ENCODE measurements around the gene SPTB. TPM values are rescaled to one million over a fixed set of nuclear protein-coding genes. Genes with fewer than 3 reads are reported as not detected.
A peak's percentile ranks its signal among the peaks of the same experiment; 100 is the strongest.

SPTB gene
- polyA plus RNA-seq, 1 donor from 2014 or later: 0.06 TPM

GRCh38 chr14:64759555-64759938 lies 120.2 kb downstream of the SPTB start:
- Mint-ChIP-seq H3K27ac (no peak overlapping the region), H3K4me3 (no peak overlapping the region), H3K27me3 (peaks cover 44% of the 10 kb centered on the region), H3K9me3 (no peaks in the 10 kb centered on the region), H3K36me3 (no peaks in the 10 kb centered on the region), H3K4me1 (peaks cover 1 to 11% (median 6%) of the 10 kb centered on the region in 3 donors)

GRCh38 chr14:64758691-64759554 lies 120.8 kb downstream of the SPTB start:
- Mint-ChIP-seq H3K27me3 (peaks cover 42% of the 10 kb centered on the region), H3K4me1 (peaks cover 1 to 7% (median 6%) of the 10 kb centered on the region in 3 donors), H3K36me3 (no peaks in the 10 kb centered on the region), H3K4me3 (no peak overlapping the region), H3K27ac (no peak overlapping the region), H3K9me3 (no peaks in the 10 kb centered on the region)

GRCh38 chr14:64758025-64758521 lies 121.6 kb downstream of the SPTB start:
- peak overlapping the region in 1 of 4 donors; percentile 49 for H3K4me3 Mint-ChIP-seq
- H3K36me3 Mint-ChIP-seq: no peaks in the 10 kb centered on the region
- H3K27ac Mint-ChIP-seq: peak overlapping the region in 1 of 3 donors; percentile 44
- H3K27me3 Mint-ChIP-seq: peaks cover 39% of the 10 kb centered on the region
- peaks cover 0 to 1% (median 0%) of the 10 kb centered on the region in 3 donors for H3K4me1 Mint-ChIP-seq
- no peaks in the 10 kb centered on the region for H3K9me3 Mint-ChIP-seq

GRCh38 chr14:64757601-64758000 lies 122.1 kb downstream of the SPTB start:
- Mint-ChIP-seq H3K9me3 (no peaks in the 10 kb centered on the region), H3K36me3 (no peaks in the 10 kb centered on the region), H3K4me1 (peaks cover 0 to 1% (median 0%) of the 10 kb centered on the region in 3 donors), H3K27me3 (peaks cover 37% of the 10 kb centered on the region), H3K4me3 (no peak overlapping the region), H3K27ac (peak overlapping the region in 1 of 3 donors; percentile 44)

- Mint-ChIP-seq H3K4me3 (no peak overlapping the region), H3K27ac (no peak overlapping the region), H3K27me3 (peaks cover 30% of the 10 kb centered on the region), H3K9me3 (no peaks in the 10 kb centered on the region), H3K4me1 (peaks cover 0 to under 1% (median 0%) of the 10 kb centered on the region in 3 donors), H3K36me3 (no peaks in the 10 kb centered on the region)
Measured at GRCh38 chr14:64756712-64757111, 123.0 kb downstream of the SPTB start.

GRCh38 chr14:64755781-64756221 lies 123.9 kb downstream of the SPTB start:
- H3K4me3 Mint-ChIP-seq: peak overlapping the region in 1 of 4 donors; percentile 34
- no peaks in the 10 kb centered on the region for H3K36me3 Mint-ChIP-seq
- no peak overlapping the region for H3K27ac Mint-ChIP-seq
- H3K4me1 Mint-ChIP-seq: no peaks in the 10 kb centered on the region
- no peaks in the 10 kb centered on the region for H3K9me3 Mint-ChIP-seq
- H3K27me3 Mint-ChIP-seq: peaks cover 22% of the 10 kb centered on the region

GRCh38 chr14:64754685-64755084 lies 125.0 kb downstream of the SPTB start:
- Mint-ChIP-seq H3K27ac (peak overlapping the region in 1 of 3 donors; percentile 67), H3K36me3 (no peaks in the 10 kb centered on the region), H3K4me1 (no peaks in the 10 kb centered on the region), H3K4me3 (no peak overlapping the region), H3K27me3 (peaks cover 16% of the 10 kb centered on the region), H3K9me3 (no peaks in the 10 kb centered on the region)

GRCh38 chr14:64753999-64754398 lies 125.7 kb downstream of the SPTB start:
- no peak overlapping the region for H3K27ac Mint-ChIP-seq
- H3K9me3 Mint-ChIP-seq: no peaks in the 10 kb centered on the region
- no peaks in the 10 kb centered on the region for H3K4me1 Mint-ChIP-seq
- H3K27me3 Mint-ChIP-seq: peaks cover 13% of the 10 kb centered on the region
- H3K4me3 Mint-ChIP-seq: no peak overlapping the region
- no peaks in the 10 kb centered on the region for H3K36me3 Mint-ChIP-seq

GRCh38 chr14:64753374-64753773 lies 126.3 kb downstream of the SPTB start:
- no peak overlapping the region for H3K27ac Mint-ChIP-seq
- H3K4me1 Mint-ChIP-seq: no peaks in the 10 kb centered on the region
- H3K36me3 Mint-ChIP-seq: no peaks in the 10 kb centered on the region
- no peaks in the 10 kb centered on the region for H3K9me3 Mint-ChIP-seq
- H3K27me3 Mint-ChIP-seq: peaks cover 10% of the 10 kb centered on the region
- no peak overlapping the region for H3K4me3 Mint-ChIP-seq

- no peak overlapping the region for H3K4me3 Mint-ChIP-seq
- H3K9me3 Mint-ChIP-seq: no peaks in the 10 kb centered on the region
- H3K4me1 Mint-ChIP-seq: no peaks in the 10 kb centered on the region
- peaks cover 10% of the 10 kb centered on the region for H3K27me3 Mint-ChIP-seq
- H3K36me3 Mint-ChIP-seq: no peaks in the 10 kb centered on the region
- no peak overlapping the region for H3K27ac Mint-ChIP-seq
Measured at GRCh38 chr14:64752909-64753308, 126.8 kb downstream of the SPTB start.

- Mint-ChIP-seq H3K36me3 (no peaks in the 10 kb centered on the region), H3K4me3 (no peak overlapping the region), H3K27me3 (no peaks in the 10 kb centered on the region), H3K9me3 (no peaks in the 10 kb centered on the region), H3K27ac (no peak overlapping the region), H3K4me1 (no peaks in the 10 kb centered on the region)
Measured at GRCh38 chr14:64748995-64749714, 130.6 kb downstream of the SPTB start.

GRCh38 chr14:64748521-64748920 lies 131.2 kb downstream of the SPTB start:
- H3K36me3 Mint-ChIP-seq: no peaks in the 10 kb centered on the region
- H3K4me3 Mint-ChIP-seq: no peak overlapping the region
- H3K27me3 Mint-ChIP-seq: no peaks in the 10 kb centered on the region
- no peak overlapping the region for H3K27ac Mint-ChIP-seq
- no peaks in the 10 kb centered on the region for H3K4me1 Mint-ChIP-seq
- H3K9me3 Mint-ChIP-seq: no peaks in the 10 kb centered on the region

- Mint-ChIP-seq H3K4me3 (no peak overlapping the region), H3K27me3 (no peaks in the 10 kb centered on the region), H3K36me3 (no peaks in the 10 kb centered on the region), H3K4me1 (no peaks in the 10 kb centered on the region), H3K27ac (no peak overlapping the region), H3K9me3 (no peaks in the 10 kb centered on the region)
Measured at GRCh38 chr14:64747327-64747726, 132.4 kb downstream of the SPTB start.

GRCh38 chr14:64746298-64747250 lies 133.1 kb downstream of the SPTB start:
- no peaks in the 10 kb centered on the region for H3K4me1 Mint-ChIP-seq
- peaks cover 2% of the 10 kb centered on the region for H3K27me3 Mint-ChIP-seq
- H3K9me3 Mint-ChIP-seq: no peaks in the 10 kb centered on the region
- H3K27ac Mint-ChIP-seq: no peak overlapping the region
- no peaks in the 10 kb centered on the region for H3K36me3 Mint-ChIP-seq
- no peak overlapping the region for H3K4me3 Mint-ChIP-seq
